NB4 (cell line): ENCODE measurements around the gene ARID3B.

Source experiments
- MYC ChIP-seq: IDR thresholded peaks from 2 replicates; pipeline ENCODE4 v1.6.1; 2011; ENCODE audit warnings: low read depth, low read length
- POLR2A ChIP-seq: IDR thresholded peaks from 2 replicates; pipeline ENCODE4 v1.6.1; 2011; ENCODE audit warnings: mild to moderate bottlenecking; ENCODE audit not compliant: insufficient read length; ENCODE audit errors: extremely low read depth
- TF ChIP-seq, protein P1 (sequence below): IDR thresholded peaks from one replicate; pipeline ENCODE4 v1.5.1; 2012; ENCODE audit warnings: low read depth, low read length

GRCh38 chr15:74615508-74616365 is 74.7 kb downstream of the ARID3B start, which contains the start of gene CLK3:
- TF ChIP-seq, protein P1, sequence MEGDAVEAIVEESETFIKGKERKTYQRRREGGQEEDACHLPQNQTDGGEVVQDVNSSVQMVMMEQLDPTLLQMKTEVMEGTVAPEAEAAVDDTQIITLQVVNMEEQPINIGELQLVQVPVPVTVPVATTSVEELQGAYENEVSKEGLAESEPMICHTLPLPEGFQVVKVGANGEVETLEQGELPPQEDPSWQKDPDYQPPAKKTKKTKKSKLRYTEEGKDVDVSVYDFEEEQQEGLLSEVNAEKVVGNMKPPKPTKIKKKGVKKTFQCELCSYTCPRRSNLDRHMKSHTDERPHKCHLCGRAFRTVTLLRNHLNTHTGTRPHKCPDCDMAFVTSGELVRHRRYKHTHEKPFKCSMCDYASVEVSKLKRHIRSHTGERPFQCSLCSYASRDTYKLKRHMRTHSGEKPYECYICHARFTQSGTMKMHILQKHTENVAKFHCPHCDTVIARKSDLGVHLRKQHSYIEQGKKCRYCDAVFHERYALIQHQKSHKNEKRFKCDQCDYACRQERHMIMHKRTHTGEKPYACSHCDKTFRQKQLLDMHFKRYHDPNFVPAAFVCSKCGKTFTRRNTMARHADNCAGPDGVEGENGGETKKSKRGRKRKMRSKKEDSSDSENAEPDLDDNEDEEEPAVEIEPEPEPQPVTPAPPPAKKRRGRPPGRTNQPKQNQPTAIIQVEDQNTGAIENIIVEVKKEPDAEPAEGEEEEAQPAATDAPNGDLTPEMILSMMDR: no peak
- TF ChIP-seq MYC (peak; percentile 80), POLR2A (peak; percentile 87)
